Activated naive CD4-positive, alpha-beta T cell treated with anti-CD3 and anti-CD28 coated beads, Interleukin-2, amount 10 ng/mL, durations not matched to agents 7 days and 5 days (primary cell): ENCODE data around the gene CLK1.
"Not testable (repeated sequence)": the region's sequence is repeated elsewhere in the genome, so short reads cannot be mapped to it uniquely, and the experiment has no call there.

ENCODE experiments used
- CTCF ChIA-PET: fragments of 350-600 bp; sonication (Branson Sonifier 250); formaldehyde crosslinking; loops from one replicate; lab custom pipeline; 2021; ENCODE audit warnings: antibody characterized with exemption; lab: Charles Lee
- DNase-seq: peaks from one replicate; pipeline ENCODE4 v3.0.0-alpha.2; 2020
- H3K27ac Mint-ChIP-seq: one replicate; pipeline ENCODE4 v1.8.0; 2021; ENCODE audit warnings: mild to moderate bottlenecking, moderate library complexity, mixed read lengths
- H3K27me3 Mint-ChIP-seq: one replicate; pipeline ENCODE4 v1.8.0; 2021; ENCODE audit warnings: mild to moderate bottlenecking, mixed read lengths
- H3K36me3 Mint-ChIP-seq: one replicate; pipeline ENCODE4 v1.8.0; 2021; ENCODE audit warnings: mixed read lengths
- H3K4me1 Mint-ChIP-seq: one replicate; pipeline ENCODE4 v1.8.0; 2021; ENCODE audit warnings: mixed read lengths
- H3K4me3 Mint-ChIP-seq: one replicate; pipeline ENCODE4 v1.8.0; 2021; ENCODE audit warnings: mild to moderate bottlenecking, moderate library complexity, mixed read lengths
- H3K9me3 Mint-ChIP-seq: one replicate; pipeline ENCODE4 v1.8.0; 2021; ENCODE audit warnings: mixed read lengths

Gene CLK1

DNA sequence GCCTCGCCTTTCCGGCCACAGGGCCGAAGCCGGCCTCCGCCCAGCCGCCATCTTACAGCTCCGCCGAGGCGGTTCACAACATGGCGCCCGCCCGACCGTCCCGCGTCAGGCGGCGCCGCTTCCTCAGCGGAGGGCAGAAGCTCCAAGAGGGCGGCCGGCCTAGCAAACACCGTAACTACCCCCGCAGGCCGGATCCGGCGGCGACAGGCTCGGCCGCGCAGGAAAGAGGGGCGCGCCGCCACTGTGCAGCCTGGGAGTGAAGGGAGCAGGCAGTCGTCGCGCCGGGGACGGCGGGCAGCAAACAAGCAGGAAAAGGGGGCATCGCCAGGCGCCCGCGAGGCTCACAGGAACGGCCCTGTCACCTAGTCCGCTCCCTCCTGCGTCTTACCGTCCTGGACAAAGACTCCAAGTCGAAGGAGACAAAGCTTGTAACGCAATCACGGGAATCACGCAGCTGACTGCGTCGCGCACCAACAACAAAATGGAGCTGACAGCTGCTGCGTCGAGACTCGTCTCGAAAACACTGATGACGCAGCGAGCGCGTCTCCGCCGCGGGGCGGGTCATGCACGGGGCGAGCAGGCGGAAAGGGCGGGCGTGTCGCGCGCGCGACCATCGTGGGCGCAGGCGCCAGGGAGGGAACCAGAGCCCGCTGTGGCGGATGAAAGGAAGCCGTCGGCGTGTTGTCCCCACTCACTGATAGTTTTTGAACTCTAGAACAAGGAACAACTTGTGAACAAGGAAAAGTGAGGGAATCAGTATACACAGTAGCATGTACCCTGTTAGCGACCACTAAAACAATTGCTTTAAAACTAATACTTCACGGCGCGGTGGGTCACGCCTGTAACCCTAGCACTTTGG, at the start of gene CLK1:
Gene CLK1, minus strand, starts transcription at position 483 of the 859 bp plus-strand sequence. CDS start 2,796 bp downstream, outside the sequence.
- CTCF ChIA-PET, result interaction anchor here (0.7 to 1.6 kb wide), 5 partner anchors 26 to 368 kb away, joined by 3 to 5 read pairs (median 3); no protein-coding TSS in a partner anchor
- peak; percentile 98 for DNase-seq
- H3K27me3 Mint-ChIP-seq, result peaks cover 7% of the 10 kb centered on the region
- H3K9me3 Mint-ChIP-seq, result no peaks in the 10 kb centered on the region
- peak within 1 kb of the TSS; percentile 89 for H3K4me3 Mint-ChIP-seq
- peak within 1 kb of the TSS; percentile 97 for H3K27ac Mint-ChIP-seq
- H3K4me1 Mint-ChIP-seq, result peaks cover 52% of the 10 kb centered on the region
- H3K36me3 Mint-ChIP-seq, result peaks cover 49% of the 10 kb centered on the region

DNA sequence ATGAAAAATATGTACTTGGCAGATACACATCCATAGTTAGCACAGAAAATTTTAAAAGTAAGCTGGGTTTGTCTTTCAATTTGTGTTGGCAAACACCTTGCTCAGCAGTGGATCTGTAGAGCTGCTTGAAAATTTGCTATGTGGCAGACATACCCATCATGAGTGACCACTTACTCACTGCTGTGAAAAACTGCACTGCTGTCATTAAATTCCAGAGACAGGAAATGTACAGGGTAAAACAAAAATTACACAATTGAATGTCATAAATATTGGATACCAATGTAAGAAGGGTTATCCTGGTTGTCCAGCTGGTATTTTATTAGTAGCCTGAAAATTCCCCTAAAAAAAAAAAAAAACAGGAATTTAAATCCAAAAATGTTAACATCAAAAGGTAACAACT, 49.2 kb upstream of the CLK1 start:
- no peak overlapping the region for H3K27ac Mint-ChIP-seq
- no peaks in the 10 kb centered on the region for H3K9me3 Mint-ChIP-seq
- no peaks in the 10 kb centered on the region for H3K27me3 Mint-ChIP-seq
- CTCF ChIA-PET, result interaction anchor here (0.8 to 1.7 kb wide), 3 partner anchors 8 to 157 kb away, joined by 3 to 8 read pairs (median 3); no protein-coding TSS in a partner anchor
- peaks cover 35% of the 10 kb centered on the region for H3K36me3 Mint-ChIP-seq
- H3K4me1 Mint-ChIP-seq, result no peaks in the 10 kb centered on the region
- no peak overlapping the region for H3K4me3 Mint-ChIP-seq
- no peak for DNase-seq

DNA sequence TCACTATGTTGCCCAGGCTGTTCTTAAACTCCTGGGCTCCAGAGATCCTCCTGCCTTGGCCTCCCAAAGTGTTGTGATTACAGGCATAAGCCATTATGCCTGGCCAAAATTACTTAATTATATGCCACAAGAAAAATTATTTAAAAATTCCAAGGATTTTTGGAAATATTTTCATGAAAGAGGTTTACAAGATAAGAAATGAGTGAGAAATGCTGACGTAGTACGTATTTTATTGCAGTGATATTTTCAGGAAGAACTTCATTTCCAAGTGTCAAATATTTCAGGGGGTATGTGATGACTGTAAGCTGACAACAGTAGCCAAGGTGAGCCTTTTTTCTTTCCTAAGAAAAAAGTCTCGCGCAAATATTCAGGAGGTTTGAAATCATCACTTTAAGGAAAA, 45.5 kb upstream of the CLK1 start:
- Mint-ChIP-seq H3K27ac (no peak overlapping the region), H3K9me3 (no peaks in the 10 kb centered on the region), H3K36me3 (peaks cover 33% of the 10 kb centered on the region), H3K27me3 (no peaks in the 10 kb centered on the region), H3K4me1 (no peaks in the 10 kb centered on the region), H3K4me3 (no peak overlapping the region)
- CTCF ChIA-PET, result interaction anchor here (2.8 kb wide), 1 partner anchor 159 kb away, joined by 8 read pairs; no protein-coding TSS in a partner anchor
- no peak for DNase-seq

DNA sequence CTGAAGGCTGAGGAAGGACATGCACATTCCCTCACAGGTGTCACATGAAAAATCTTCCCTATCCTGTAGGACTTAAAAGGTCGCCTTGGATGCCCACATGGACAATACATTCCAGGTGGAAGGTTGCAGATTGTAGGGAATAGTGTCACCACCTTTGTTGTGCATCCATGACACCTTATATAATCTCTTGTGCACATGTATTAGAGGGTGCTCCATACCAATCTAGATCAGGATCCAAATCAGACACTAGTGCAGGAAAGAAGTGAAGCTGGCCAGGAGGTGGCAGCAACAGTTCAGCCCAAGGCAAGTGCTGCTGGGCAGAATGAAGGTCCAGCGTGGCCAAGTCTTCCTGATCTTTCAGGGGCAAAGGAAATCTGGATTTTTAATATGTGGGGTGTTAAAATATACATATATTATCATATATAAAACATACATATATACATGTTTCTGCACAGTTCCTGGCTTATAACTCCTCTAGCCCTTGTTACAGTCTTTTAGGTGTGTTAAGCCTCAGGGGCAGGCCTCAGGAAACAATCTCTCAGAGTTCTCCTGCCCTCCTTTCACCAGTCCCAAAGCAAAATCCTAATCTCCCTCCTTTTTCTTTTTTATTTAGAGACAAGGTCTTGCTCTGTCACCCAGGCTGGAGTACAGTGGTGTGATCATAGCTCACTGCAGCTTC, 41.3 kb upstream of the CLK1 start:
- peaks cover 9% of the 10 kb centered on the region for H3K4me1 Mint-ChIP-seq

DNA sequence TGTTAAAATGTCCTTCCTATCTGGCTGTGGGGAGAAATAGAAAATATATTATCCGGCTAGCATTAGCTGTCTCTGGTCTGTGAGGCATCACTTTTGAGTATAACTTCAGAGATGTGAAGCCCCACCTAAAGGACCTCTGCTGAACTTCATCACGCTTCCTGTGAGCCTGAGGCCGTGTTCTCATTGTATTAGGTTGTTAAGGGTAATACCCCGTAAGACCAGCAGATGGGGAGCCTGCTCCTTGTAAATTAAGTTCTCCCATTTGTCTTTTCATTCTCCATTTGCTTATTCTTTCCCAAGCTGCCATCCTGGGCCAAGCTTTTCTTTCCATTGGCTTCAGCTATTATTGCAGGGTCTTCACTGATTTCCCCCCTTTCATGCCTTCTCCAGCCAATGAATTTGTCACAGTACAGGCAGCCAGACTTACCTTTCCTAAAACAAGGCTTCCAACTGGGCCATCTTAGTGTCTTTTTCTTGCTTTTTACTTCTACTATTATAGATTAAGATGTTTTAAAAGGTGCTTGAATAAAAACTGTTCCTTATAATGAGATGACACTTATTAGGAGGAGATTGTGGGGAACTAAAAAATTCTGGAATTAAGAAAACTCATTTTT, 37.1 kb upstream of the CLK1 start:
- Mint-ChIP-seq H3K4me3 (no peak overlapping the region), H3K36me3 (peaks cover 51% of the 10 kb centered on the region), H3K27me3 (no peaks in the 10 kb centered on the region), H3K27ac (peak overlapping the region; percentile 75), H3K4me1 (peaks cover 11% of the 10 kb centered on the region), H3K9me3 (no peaks in the 10 kb centered on the region)
- CTCF ChIA-PET, result interaction anchor here (0.7 to 3.5 kb wide), 31 partner anchors 9 to 331 kb away, joined by 3 to 30 read pairs (median 4); partner anchors contain the start of genes CASP10, CLK1, HYCC2 and NDUFB3
- DNase-seq, result peak; percentile 84

More for the DNA sequence above, 41.3 kb upstream of the CLK1 start:
- Mint-ChIP-seq H3K27me3 (no peaks in the 10 kb centered on the region), H3K27ac (peak overlapping the region; percentile 38), H3K9me3 (no peaks in the 10 kb centered on the region), H3K4me3 (no peak overlapping the region), H3K36me3 (peaks cover 35% of the 10 kb centered on the region)
- peak; percentile 75 for DNase-seq
- CTCF ChIA-PET, result interaction anchor here (0.6 to 6.1 kb wide), 21 partner anchors 8 to 327 kb away, joined by 3 to 104 read pairs (median 4); partner anchors contain the start of genes CASP10, HYCC2, NDUFB3 and NIF3L1

DNA sequence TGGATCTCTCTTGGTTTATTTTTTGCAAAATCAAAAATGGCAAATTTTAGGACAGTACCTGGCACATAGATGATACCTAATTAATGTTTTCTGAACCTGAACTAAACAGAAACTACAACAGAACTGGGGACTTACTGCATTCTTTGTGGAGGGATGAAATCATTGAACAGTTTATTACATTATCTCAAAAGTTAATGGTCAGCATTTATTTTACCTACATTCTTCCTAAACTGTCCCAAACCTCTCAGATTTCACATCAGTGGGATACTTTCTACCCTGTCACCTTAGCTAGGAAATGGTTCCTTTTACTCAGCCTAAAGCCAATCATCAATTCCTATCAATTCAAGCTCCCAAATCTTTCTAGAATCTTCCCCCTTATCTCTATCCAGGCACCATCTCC, 35.0 kb upstream of the CLK1 start:
- H3K4me3 Mint-ChIP-seq, result no peak overlapping the region
- H3K27me3 Mint-ChIP-seq, result no peaks in the 10 kb centered on the region
- no peak for DNase-seq
- CTCF ChIA-PET, result interaction anchor here (2.5 kb wide), 1 partner anchor 10 kb away, joined by 14 read pairs; the partner anchor contains the start of gene NIF3L1
- no peaks in the 10 kb centered on the region for H3K9me3 Mint-ChIP-seq
- no peak overlapping the region for H3K27ac Mint-ChIP-seq
- H3K36me3 Mint-ChIP-seq, result peaks cover 54% of the 10 kb centered on the region
- H3K4me1 Mint-ChIP-seq, result peaks cover 11% of the 10 kb centered on the region

DNA sequence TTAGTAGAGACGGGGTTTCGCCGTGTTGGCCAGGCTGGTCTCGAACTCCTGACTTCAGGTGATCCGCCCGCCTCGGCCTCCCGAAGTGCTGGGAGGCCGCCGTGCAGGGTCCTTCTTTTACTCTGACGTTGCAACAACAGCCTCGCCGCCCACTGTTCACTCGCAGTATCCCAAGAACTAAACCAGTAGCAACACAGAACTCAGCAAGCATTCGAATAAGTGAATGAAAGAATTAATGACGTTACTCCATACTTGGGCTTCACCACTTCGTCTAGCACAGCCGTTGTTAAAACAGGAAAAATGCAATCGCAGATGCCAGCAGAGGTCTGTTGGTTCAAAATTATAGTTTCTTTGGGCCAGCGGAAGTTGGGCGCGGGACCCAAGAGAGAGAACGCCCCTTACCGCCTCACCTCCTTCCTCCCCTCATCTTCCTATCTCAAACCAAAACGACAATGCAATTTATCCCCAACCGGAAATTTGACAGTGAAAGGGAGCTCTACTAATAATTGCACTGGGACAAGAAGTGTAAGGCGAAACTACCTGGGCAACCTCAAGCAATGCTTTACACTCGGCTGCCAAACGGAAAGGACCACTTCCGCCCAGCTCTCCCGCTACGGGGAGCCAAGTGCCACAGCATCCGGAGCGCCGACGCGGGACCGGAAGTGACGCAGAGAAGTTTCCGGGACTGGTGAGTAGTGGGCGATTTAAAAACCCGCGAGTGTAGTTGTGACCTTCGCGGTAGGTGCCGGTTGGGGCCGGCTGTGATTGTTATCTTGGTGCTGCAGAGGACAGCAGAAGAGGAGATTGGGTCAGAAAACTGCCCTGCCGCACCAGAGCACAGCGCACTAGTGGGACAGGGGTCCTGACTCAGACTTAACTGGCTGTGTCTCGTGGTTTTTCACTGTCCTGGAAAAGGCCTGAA, 24.5 kb upstream of the CLK1 start, which contains the start of the genes NIF3L1 and PPIL3:
Gene NIF3L1, plus strand, starts transcription at position 668 of the 922 bp plus-strand sequence. CDS start 2,573 bp downstream, outside the sequence.
Gene PPIL3, minus strand, starts transcription at position 374 of the 922 bp plus-strand sequence. CDS start 1,462 bp downstream, outside the sequence.
- H3K36me3 Mint-ChIP-seq, result peaks cover 37% of the 10 kb centered on the region
- DNase-seq, result peak; percentile 98
- H3K27me3 Mint-ChIP-seq, result peaks cover 3% of the 10 kb centered on the region
- peaks cover 60% of the 10 kb centered on the region for H3K4me1 Mint-ChIP-seq
- peak within 1 kb of the TSS; percentile 100 for H3K27ac Mint-ChIP-seq
- CTCF ChIA-PET, result interaction anchor here (0.8 to 1.9 kb wide), 10 partner anchors 10 to 343 kb away, joined by 3 to 14 read pairs (median 5); partner anchors contain the start of genes CASP10 and ORC2
- H3K9me3 Mint-ChIP-seq, result no peaks in the 10 kb centered on the region
- peak within 1 kb of the TSS; percentile 93 for H3K4me3 Mint-ChIP-seq

DNA sequence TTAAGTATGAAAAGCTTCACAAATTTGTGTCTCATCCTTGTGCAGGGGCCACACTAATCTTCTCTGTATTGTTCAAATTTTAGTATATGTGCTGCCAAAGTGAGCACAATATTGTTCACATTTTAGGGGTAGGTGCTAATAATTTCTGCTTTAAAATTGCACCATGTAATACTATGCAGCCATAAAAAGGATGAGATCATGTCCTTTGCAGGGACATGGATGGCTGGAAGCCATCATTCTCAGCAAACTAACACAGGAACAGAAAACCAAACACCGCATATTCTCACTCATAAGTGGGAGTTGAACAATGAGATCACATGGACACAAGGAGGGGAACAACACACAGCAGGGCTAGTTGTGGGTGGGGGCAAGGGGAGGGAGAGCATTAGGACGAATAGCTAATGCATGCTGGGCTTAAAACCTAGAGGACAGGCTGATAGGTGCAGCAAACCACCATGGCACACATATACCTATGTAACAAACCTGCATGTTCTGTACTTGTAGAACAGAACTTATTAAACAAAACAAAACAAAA, 17.3 kb upstream of the CLK1 start:
- peaks cover 24% of the 10 kb centered on the region for H3K4me1 Mint-ChIP-seq
- H3K27ac Mint-ChIP-seq, DNase-seq, H3K9me3 Mint-ChIP-seq, H3K27me3 Mint-ChIP-seq, H3K4me3 Mint-ChIP-seq: not testable (repeated sequence)
- H3K36me3 Mint-ChIP-seq, result peaks cover 49% of the 10 kb centered on the region
- CTCF ChIA-PET, result interaction anchor here (0.9 kb wide), 1 partner anchor 9 kb away, joined by 3 read pairs; no protein-coding TSS in a partner anchor

DNA sequence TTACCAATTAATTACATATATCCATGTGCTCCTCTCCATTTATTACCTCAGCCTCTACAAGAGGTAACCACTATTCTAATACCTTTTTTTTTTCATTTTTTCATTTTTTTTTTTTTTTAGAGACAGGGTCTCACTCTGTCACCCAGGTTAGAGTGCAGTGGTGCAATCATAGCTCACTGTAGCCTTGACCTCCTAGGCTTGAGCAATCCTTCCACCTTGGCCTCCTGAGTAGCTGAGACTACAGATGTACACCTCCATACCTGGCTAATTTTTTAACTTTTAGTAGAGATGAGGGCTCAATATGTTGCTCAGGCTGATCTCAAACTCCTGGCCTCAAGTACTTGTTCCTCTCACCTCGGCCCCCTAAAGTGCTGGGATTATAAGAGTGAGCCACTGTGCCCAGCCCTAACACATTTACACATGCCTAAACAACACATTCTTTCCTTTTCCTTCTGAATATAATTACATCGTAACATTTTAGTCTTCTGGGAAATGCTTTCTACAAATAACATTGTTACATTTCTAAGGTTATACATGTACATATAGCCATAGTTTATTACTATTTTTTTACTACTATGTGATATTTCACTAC, 13.9 kb upstream of the CLK1 start:
- no peak for DNase-seq
- H3K27ac Mint-ChIP-seq, result no peak overlapping the region
- CTCF ChIA-PET, result interaction anchor here (0.7 kb wide), 1 partner anchor 393 kb away, joined by 3 read pairs; no protein-coding TSS in a partner anchor

DNA sequence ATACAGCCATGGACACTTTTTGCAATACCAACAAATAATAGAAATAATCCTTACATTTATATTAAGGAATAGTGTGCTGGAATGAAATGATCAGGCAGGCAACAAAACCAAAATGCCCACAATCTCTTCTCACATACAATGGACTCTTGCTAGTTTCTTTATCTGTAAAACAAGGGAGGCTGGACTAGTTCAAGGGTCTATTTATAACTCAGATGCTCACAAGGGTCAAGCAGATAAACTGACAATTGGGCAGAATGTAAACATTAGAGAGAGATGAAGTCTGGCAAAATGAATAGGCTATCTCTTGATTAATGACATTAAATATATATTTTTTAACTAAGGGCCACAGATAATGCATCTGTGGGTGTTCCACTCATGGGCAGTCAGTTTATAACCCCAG, 13.0 kb upstream of the CLK1 start:
- H3K4me1 Mint-ChIP-seq, result peaks cover 5% of the 10 kb centered on the region
- DNase-seq, result no peak
- H3K36me3 Mint-ChIP-seq, result peaks cover 51% of the 10 kb centered on the region
- no peak overlapping the region for H3K27ac Mint-ChIP-seq
- no peaks in the 10 kb centered on the region for H3K9me3 Mint-ChIP-seq
- H3K27me3 Mint-ChIP-seq, result no peaks in the 10 kb centered on the region
- H3K4me3 Mint-ChIP-seq, result no peak overlapping the region
- CTCF ChIA-PET, result no interaction called here

More for the DNA sequence above, 13.9 kb upstream of the CLK1 start:
- H3K27me3 Mint-ChIP-seq, result no peaks in the 10 kb centered on the region
- peaks cover 8% of the 10 kb centered on the region for H3K4me1 Mint-ChIP-seq
- no peak overlapping the region for H3K4me3 Mint-ChIP-seq
- peaks cover 52% of the 10 kb centered on the region for H3K36me3 Mint-ChIP-seq
- no peaks in the 10 kb centered on the region for H3K9me3 Mint-ChIP-seq

DNA sequence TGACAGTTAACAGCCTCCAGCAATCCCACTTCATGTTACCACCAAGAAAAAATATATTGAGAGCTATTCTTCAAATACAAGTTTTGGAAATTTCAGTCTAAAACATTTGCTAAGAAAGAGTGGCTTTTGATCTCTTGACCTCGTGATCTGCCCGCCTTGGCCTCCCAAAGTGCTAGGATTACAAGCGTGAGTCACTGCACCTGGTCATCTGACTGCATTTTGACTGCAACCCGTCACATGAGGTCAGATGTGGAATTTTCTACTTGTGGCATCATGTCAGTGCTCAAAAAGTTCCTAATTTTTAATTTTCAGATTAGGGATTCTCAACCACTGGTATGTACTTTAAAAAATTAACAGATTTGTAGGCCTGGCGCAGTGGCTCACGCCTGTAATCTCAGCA, 9.1 kb upstream of the CLK1 start:
- H3K36me3 Mint-ChIP-seq, result peaks cover 46% of the 10 kb centered on the region

DNA sequence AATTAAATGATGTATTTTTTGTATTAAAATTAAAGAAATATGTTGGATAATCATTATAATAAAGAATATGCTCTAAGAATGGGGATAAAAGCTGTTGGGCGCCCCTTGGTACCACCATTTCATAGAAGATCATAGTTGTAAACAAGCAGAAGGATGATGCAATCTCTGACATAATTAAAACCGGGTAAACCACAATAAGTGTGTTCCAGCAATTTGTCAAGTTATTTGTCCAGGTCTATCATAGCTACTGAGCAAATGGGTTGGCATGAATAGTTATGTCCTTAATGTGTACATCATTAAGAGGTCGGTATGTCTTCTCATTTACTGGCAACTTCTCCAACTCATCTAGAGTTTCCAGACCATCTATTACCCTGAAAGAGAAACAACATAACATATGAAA, 6.7 kb upstream of the CLK1 start:
- no peak overlapping the region for H3K4me3 Mint-ChIP-seq
- H3K36me3 Mint-ChIP-seq, result peaks cover 41% of the 10 kb centered on the region
- no peak for DNase-seq
- no peaks in the 10 kb centered on the region for H3K9me3 Mint-ChIP-seq
- CTCF ChIA-PET, result no interaction called here
- H3K27me3 Mint-ChIP-seq, result no peaks in the 10 kb centered on the region
- no peak overlapping the region for H3K27ac Mint-ChIP-seq
- H3K4me1 Mint-ChIP-seq, result peaks cover 28% of the 10 kb centered on the region

More for the DNA sequence above, 9.1 kb upstream of the CLK1 start:
- no peak overlapping the region for H3K4me3 Mint-ChIP-seq
- DNase-seq, result no peak
- H3K4me1 Mint-ChIP-seq, result peaks cover 20% of the 10 kb centered on the region
- no peaks in the 10 kb centered on the region for H3K27me3 Mint-ChIP-seq
- no peak overlapping the region for H3K27ac Mint-ChIP-seq
- CTCF ChIA-PET, result no interaction called here
- H3K9me3 Mint-ChIP-seq, result no peaks in the 10 kb centered on the region
